Stimulated activated CD8-positive, alpha-beta memory T cell treated with anti-CD3 and anti-CD28 coated beads, Interleukin-12 subunit alpha, Interleukin-12 subunit beta, amount 100 ng/mL, for 24 hours (primary cell): Measurements from ENCODE around the gene STX10.

Experiments used
- DNase-seq: peaks from one replicate; pipeline ENCODE4 v3.0.0-alpha.2; 2020; ENCODE audit errors: extremely low read depth

Gene STX10

DNA sequence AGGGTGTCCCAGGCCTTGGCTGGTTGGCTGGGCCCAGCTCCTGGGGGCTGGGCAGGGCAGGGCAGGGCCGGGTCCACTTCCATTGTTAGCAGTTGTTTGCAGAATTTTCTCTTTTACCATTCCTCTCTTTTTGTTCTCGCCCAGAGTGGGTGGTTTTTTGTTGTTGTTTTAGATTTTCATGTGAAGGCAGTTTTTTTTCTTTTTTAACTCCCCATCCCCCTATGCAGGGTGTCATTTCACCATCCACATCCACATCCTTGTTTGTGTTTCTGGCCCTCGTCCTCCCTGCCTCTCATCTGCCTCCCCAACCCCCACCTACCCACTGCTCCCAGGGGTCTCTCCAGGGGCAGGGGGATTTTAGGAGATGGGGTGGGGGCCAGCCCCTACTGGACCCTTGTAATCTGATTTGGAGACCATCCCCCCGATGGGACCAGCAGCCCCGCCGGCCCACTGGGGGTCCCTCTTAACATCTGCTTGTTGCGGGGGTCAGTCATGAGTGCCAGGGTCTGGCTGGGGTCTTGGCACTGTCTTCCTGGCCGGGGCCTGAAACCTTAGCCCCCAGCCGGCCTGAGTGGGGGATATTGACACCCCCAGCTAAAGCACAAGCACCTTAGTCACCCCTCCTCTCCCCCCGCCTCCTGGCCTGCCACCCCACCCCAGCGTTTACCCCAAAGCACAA, 10.4 kb downstream of the STX10 start:
- no peak for DNase-seq

DNA sequence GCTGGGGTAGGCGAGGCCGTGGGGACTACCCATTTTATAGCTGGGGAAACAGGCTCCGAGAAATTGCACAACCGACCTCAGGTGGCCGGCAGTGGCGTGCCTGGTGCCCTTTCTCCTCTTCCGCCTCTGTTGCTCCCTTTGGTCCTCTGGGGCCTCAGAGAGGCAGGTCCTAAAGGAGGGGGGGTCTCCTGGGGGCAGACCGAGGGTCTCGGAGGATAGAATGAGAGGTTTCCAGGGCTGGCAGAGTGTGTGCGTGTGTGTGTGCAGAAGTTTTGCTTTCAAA, 11.3 kb downstream of the STX10 start:
- no peak for DNase-seq

DNA sequence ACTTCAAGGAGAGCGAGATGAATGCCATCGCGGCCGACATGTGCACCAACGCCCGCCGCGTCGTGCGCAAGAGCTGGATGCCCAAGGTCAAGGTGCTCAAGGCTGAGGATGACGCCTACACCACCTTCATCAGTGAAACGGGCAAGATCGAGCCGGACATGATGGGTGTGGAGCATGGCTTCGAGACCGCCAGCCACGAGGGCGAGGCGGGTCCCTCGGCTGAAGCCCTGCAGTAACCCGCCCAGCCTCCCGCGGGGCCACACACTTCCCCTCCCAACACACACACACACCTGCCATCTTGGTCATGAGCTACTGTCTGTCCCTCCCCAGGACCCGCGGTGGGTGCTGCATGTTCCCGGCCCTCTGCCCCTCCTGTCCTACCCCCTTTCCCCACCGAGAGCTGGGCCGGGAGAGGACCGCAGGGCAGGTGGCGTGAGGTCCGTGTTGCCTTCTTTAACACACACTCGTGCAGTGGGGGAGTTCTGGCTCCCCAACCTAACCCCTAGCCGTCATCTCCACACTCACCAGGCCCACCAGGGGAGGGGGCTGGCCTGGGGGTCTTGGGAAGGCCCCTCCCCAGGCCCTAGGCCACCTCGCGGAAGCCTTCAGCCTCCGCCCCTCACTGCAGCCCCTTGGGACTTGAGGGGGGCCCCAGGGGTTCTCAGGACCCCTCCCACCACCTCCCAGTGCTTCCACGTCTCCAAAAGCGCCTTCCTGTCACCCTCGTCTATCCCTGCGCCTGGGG, 11.8 kb downstream of the STX10 start:
- no peak for DNase-seq

DNA sequence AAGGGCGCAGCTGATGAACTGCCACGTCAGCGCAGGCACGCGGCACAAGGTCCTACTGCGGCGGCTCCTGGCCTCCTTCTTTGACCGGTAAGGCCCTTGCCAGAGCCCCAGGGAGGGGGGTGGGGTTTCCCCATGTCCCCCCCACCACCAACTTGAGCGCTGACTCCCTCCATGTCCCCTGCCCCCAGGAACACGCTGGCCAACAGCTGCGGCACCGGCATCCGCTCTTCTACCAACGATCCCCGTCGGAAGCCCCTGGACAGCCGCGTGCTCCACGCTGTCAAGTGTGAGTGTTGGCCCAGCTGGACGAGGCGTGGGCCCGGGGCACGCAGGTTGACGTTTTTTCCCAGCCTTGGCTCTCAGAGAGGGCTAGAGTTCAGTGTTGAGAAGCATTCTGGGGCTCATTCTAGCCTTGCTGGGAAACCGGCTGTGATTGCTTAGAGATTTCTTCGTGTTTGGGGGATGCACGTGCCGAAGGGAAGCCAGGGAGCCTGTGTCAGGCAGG, 12.8 kb downstream of the STX10 start:
- no peak for DNase-seq

DNA sequence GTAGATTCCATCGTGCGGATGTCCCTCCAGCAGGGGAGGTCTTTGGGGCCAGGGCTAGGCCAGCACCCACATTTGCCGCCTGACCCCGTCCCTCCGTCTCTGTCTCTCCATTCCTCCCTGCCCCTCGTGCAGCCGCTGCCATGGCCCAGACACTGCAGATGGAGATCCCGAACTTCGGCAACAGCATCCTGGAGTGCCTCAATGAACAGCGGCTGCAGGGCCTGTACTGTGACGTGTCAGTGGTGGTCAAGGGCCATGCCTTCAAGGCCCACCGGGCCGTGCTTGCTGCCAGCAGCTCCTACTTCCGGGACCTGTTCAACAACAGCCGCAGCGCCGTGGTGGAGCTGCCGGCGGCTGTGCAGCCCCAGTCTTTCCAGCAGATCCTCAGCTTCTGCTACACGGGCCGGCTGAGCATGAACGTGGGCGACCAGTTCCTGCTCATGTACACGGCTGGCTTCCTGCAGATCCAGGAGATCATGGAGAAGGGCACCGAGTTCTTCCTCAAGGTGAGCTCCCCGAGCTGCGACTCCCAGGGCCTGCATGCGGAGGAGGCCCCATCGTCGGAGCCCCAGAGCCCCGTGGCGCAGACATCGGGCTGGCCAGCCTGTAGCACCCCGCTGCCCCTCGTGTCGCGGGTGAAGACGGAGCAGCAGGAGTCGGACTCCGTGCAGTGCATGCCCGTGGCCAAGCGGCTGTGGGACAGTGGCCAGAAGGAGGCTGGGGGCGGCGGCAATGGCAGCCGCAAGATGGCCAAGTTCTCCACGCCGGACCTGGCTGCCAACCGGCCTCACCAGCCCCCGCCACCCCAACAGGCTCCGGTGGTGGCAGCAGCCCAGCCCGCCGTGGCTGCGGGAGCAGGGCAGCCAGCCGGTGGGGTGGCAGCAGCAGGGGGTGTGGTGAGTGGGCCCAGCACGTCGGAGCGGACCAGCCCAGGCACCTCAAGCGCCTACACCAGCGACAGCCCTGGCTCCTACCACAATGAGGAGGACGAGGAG, 14.8 kb downstream of the STX10 start:
- no peak for DNase-seq

DNA sequence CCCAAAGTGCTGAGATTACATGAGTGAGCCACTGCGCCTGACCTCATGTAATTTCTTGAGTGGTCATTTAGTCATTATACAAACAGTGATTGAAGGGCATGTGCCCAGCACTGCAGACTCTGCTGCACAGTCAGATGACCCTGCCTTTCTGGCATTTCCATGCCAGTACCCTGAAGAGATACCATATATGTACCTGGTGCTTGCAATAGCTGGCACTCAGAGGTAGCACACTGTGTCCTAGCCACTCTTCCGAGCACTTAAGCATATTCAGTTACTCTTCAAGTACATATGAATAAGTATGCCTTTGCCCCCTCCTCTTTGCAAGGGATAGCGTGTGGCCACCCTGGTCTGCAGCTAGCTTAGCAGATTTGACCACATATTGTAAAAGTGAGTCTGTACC, 15.5 kb downstream of the STX10 start:
- DNase-seq = no peak

DNA sequence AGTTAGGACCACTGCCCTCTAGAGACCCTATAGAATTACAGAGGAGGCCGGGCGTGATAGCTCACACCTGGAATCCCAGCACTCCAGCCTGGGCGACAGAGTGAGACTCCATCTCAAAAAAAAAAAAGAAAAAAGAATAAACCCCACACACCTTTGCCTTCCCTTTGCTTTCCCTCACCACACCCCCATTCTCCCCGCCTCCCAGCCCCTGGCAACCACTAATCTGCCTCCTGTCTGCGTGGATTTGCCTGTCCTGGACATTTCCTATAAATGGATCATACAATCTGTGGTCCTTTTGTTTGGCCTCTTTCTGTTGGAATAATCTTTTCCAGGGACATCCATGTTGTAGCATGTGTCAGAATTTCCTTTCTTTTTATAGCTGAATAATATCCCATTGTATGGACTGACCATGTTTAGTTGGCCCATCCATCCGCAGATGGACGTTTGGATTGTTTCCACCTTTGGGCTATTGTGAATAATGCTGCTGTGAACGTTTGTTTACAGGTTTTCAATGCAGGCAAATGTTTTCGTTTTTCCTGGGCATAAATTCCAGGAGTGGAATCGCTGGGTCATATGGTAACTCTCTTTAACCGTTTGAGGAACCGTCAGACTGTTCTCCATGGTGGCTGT, 16.8 kb downstream of the STX10 start:
- DNase-seq = no peak

DNA sequence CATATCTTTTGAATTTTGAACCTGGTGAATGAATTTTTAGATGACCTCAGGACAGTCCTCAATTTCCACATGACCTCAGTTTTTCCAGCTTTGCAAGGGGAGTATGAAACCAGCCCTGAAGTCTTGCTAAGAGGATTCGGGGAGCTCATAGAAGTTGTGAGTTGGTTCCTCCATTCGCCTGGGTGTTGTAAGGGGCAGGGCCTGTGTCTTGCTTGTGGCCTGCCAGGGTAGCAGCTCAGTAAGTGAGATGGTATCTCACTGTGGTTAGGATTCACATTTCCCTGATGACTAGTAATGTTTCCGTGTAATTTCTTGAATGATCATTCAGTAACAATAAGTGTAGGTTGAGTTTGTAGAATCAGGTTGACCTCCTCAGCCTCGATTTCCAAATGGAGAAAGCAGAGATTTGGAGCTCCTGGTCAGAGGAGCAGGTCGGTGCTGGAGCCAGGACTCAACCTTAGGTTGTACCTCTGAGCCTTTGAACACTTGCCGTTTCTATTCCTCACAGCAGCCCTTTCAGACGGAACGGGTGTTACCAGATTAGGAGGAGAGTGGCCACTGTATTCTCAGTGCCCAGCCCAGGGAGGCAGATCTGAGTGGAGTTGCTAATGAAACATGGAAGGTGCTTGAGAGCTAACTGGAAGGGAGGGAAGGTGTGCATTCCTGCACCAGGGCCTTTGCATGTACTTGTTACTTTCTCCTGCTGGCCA, 17.5 kb downstream of the STX10 start:
- no peak for DNase-seq

DNA sequence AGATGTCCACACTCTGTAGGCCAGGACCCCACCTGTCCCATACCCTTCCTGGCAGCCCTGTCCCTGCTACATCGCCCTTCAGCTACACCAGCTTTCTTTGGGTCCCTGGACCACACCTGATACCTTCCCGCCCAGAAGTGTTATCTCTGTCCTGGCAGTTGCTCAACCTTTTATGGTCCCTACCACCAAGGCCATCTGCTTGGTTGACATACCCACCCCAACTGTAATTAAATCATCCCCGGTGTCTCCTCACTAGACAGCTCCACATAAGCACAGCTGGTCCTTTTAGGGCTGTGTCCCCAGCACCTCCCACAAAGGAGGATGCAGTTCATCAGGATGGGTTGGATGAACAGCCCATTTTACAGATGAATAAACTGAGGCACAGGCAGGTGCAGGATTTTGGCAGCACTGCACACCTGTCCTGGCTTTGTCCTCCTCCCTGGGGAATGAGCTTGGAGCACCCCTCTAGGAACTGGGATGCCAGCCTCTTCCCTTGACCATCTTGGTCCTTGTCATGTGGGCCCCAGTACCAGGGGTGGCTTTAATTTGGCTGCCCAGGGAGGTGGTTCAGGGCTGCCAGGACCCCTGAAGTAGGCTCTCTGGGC, 19.2 kb downstream of the STX10 start:
- DNase-seq = no peak

DNA sequence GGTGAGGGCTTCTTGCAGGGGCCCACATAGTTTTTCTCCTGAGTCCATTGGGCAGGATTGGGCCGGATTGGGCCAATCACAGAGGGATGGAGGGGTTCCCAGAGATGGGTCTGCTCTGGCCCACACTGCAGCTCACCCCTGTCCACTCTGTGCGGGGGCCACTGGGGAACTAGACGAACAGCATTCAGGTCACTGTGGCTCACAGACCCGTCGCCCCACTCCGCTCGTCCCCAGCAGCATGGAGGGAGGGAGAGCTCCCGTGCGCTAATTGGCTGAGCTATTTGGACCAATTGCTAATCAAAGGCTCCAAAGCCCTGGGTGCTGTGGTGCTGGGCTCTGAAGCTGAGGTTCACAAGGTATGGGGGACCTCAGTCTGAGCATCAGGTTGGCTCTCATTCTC, 20.8 kb downstream of the STX10 start:
- DNase-seq = no peak

DNA sequence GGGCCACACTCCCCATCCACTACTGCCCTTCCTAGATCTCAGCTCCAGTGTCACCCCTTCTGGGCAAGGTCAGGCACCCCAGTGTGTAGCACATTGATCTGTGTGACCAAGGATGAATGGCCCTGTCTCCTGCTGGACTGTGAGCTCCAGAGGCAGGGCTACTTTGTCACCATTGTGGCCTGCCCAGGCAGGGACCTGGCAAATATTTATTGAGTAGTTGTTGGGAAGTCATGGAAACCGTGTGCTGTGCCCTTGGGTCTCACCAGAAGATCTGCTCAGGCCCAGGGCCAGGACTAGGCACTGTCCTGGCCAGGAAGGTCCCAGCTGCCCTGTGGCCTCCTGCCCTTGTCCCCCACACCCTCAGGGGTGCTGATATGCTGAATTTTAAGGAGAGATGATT, 21.6 kb downstream of the STX10 start:
- no peak for DNase-seq

DNA sequence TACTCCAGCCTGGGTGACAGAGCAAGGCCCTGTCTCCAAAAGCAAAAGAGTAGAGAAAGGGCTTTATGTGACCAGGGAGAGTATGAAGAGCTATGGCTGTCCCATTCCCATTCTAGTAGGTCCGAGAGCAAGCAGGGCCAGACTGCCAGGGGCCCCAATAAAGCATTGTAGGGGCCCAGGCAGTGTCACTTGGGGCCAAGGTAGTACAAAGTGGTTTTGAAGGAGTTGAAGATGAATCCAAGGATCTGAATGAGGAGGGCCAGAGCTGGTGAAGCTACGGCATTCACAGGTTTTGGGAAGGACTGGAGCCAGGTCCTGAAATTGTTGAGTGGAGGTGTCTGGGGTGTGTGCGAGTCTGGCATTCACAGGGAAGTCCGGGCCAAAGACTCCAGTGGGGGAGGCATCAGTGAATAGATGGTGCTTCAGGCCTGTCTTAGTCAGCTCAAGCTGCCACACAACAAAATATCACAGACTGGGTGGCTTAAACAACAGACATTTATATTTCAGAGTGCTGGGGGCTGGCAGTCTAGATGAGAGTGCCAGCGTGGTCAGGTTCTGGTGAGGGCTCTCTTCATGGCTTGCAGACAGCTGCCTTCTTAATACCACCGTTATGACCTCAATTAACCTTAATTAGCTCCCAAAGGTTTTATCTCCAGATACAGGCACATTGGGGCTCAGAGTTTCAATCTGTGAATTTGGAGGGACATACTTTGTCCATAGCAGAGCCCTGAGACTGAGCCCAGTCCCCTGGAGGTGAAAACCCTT, 22.2 kb downstream of the STX10 start:
- DNase-seq = no peak

DNA sequence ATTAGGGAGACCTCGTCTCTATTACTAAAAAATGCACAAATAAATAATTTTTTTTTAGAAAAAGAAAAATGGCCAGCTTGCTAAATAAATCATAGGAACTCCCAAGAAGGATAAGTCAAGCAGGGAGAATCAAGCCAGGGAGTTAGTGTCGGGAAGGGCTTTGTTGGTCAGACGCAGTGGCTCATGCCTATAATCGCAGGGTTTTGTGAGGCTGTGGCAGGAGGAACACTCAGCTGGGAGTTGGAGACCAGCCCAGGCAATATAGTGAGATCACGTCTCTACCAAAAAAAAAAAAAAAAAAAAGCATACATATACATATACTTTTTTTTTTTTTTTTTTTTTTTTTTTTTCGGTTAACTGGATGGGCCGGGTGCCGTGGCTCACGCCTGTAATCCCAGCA, 23.1 kb downstream of the STX10 start:
- DNase-seq = no peak

DNA sequence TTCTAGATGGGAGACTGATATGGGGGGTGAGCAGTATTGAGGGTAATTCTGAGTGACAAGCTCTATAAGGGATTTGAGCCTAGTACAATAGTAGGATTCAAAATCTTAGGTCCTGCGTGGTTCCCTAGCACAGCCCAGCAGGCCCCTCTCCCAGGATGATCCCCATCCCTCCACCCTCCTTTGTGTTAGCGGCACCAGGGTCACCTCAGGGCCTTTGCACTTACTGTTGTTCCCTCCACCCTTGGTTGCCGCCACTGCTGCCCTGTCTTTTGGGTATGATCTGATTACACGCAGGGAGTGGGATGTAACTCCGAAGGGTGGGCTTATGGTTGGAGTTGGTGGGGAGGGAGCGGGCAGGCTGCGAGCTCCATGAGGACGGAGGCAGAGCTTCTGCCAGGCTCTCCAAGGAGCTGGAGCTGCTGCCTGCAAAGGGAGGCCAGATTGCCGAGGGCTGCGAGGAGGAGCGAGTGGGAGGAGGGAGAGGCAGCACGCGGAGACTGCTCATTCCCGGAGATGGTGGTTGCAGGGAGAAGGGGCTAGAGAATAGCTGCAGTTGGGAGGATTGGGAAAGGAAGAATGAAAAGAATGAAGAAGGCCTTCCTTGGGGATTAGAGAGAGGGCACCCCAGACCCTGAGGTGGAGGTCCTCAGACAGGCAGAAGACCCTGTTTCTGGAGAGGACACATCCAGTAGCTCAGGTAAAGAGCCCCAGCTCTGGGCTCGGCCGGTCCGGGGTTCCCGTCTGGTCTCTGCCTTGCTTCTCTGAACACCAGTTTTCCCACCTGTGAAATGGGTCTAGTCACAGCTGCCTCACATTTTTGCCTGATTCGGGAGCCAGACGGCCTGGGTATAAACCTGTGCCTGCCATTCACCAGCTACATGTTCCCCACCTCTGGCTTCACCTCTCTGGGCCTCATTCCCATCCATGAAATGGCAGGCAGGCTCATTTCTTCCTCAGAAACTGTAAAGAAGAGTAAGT, 26.9 kb downstream of the STX10 start:
- DNase-seq = no peak

DNA sequence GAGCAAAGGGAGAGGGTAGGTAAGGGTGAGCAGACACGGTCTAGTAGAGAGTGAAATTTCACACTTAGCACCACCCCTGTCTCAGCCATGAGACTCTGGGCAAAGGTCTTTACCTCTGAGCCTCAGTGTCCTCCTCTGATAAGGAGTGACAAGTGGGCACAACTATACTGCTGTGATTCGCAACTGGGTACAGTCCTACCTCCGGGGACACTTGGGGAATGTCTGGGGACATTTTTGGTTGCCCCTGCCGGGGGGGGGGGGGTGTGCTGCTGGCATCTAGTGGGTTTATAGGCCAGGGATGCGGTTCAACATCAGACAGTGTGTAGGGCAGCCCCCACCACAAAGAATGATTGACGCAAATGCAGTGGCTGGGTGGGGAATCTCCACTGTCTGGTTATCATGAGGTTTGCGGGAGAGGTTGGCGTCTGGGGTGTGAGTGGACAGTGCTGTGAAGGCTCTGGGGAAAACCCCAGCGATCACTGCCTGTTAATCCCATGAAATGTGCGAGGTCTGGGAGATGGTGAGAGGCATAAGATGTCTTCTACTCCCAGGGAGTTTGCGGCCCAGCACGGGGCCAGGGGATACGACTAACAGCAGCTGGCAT, 27.8 kb downstream of the STX10 start:
- no peak for DNase-seq

DNA sequence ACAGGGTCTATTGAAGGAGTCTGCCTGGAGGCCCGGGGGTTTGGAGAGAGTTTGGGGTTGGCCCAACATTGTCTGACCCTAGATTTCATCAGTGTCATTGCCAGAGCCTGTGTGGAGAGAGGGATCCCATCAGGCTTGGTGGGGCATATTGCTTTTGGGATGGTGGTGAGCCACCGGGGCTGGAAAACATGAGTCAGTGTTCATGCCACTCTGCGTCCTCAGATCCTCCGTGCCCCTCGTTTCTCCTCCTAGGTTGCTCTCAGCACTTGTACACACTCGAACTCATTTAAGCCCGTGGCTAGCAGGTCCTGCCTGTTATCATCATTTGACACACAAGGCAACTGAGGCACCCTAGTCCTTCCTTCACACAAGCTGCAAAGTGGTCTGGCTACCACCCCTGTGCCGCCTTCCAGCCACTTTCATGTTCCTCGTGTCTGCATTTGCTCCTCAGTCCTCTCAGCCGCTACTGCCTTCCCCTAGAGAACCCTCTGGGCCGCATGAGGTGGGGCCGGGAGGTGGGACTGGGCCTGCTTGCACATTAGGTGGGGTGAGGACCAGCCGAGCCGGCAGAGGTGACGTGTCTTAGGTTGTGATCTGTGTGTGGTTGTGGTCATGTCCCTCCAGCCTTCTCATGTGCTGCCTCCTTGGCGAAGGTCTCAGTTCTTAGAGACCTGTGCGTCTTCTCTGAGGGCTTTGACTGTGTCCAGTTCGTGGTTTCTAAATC, 28.5 kb downstream of the STX10 start:
- no peak for DNase-seq

DNA sequence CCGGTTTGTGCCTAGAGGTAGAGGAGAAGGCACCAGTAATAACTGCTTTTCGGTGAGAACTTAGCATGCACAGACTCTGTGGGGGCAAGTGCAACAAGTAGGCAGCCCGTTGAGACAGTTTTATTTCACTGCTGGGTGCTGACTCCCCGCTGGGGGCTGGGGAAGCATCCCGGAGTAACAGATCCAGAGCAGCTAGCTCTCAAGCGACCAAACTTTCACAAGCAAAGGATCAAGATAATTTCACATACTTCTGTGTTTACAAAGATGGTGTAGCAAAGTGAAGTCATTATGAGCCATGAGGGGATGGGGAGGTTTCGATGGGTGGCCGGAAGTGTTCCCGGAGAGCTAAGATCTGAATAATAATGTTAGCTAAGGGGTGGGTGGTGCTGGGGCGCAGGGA, 29.4 kb downstream of the STX10 start:
- no peak for DNase-seq

DNA sequence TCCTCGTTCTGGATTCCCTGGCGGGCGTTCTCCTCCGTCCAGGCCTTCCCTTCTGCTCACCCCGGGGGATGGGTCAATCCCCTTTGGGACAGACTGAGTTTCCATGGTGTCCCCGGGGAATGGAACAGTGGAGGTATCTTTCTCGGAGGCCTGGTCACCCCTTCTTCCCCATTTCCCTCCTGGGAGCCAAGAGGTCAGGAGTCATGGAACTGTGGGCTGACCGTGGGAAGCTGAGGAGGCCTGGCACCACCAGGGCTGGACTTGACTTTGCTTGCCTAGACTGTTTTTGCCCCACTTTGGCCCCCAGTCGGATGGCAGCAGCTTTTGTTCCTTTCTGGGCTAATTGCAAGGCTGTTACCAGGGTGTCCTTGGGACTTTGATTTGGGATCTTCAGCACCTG, 30.1 kb downstream of the STX10 start:
- DNase-seq = no peak
